ENCODE data around the gene PRR4.

GRCh38 chr12:10802587-10802986 is 46.7 kb downstream of the PRR4 start, which contains the start of gene TAS2R7:
- no peak for TF ChIP-seq CTCF (IDR thresholded peaks at IDR 0.05)
- TF ChIP-seq EP300 (IDR thresholded peaks at IDR 0.05) = no peak
- TF ChIP-seq POLR2A (IDR thresholded peaks at IDR 0.05) = no peak
- TF ChIP-seq POLR2AphosphoS5 (IDR thresholded peaks at IDR 0.05) = no peak

Measured in sigmoid colon (tissue), 4 donors.